HEK293 (cell line): Measurements from ENCODE around the gene SRRM5.

Experiments
- OSR2 ChIP-seq: fragments of 450-650 bp; formaldehyde crosslinking; IDR thresholded peaks from 2 replicates; pipeline ENCODE4 v1.5.1; 2016; ENCODE audit warnings: missing biosample characterization, missing genetic modification characterization
- PRDM2 ChIP-seq: fragments of 450-650 bp; formaldehyde crosslinking; IDR thresholded peaks from 2 replicates; pipeline ENCODE4 v1.5.1; 2016; ENCODE audit warnings: missing biosample characterization, missing genetic modification characterization, borderline replicate concordance
- SCRT2 ChIP-seq: fragments of 450-650 bp; formaldehyde crosslinking; IDR thresholded peaks from 2 replicates; pipeline ENCODE4 v1.5.1; 2016; ENCODE audit warnings: missing biosample characterization, missing genetic modification characterization
- SP7 ChIP-seq: fragments of 450-650 bp; formaldehyde crosslinking; IDR thresholded peaks from 2 replicates; pipeline ENCODE4 v1.5.1; 2016; ENCODE audit warnings: missing biosample characterization, missing genetic modification characterization
- ZFP37 ChIP-seq: fragments of 450-650 bp; formaldehyde crosslinking; IDR thresholded peaks from 2 replicates; pipeline ENCODE4 v1.5.1; 2016; ENCODE audit warnings: missing biosample characterization, missing genetic modification characterization
- ZIC2 ChIP-seq: fragments of 450-650 bp; formaldehyde crosslinking; IDR thresholded peaks from 2 replicates; pipeline ENCODE4 v1.5.1; 2016; ENCODE audit warnings: missing biosample characterization, missing genetic modification characterization
- ZNF148 ChIP-seq: fragments of 450-650 bp; formaldehyde crosslinking; IDR thresholded peaks from 2 replicates; pipeline ENCODE4 v1.5.0; 2017; ENCODE audit warnings: missing biosample characterization, missing genetic modification characterization, borderline replicate concordance
- ZNF175 ChIP-seq: fragments of 450-650 bp; formaldehyde crosslinking; IDR thresholded peaks from 2 replicates; pipeline ENCODE4 v1.5.1; 2016; ENCODE audit warnings: missing biosample characterization, missing genetic modification characterization
- ZNF19 ChIP-seq: fragments of 450-650 bp; formaldehyde crosslinking; IDR thresholded peaks from 2 replicates; pipeline ENCODE4; 2016; ENCODE audit warnings: missing biosample characterization, missing genetic modification characterization, low read depth
- ZNF2 ChIP-seq: fragments of 450-650 bp; formaldehyde crosslinking; IDR thresholded peaks from 2 replicates; pipeline ENCODE4 v1.5.1; 2016; ENCODE audit warnings: missing biosample characterization, missing genetic modification characterization
- ZNF221 ChIP-seq: fragments of 450-650 bp; formaldehyde crosslinking; IDR thresholded peaks from 2 replicates; pipeline ENCODE4 v1.5.1; 2017; ENCODE audit warnings: missing biosample characterization, missing genetic modification characterization, borderline replicate concordance
- ZNF248 ChIP-seq: fragments of 450-650 bp; formaldehyde crosslinking; IDR thresholded peaks from 2 replicates; pipeline ENCODE4 v1.5.1; 2017; ENCODE audit warnings: missing biosample characterization, missing genetic modification characterization
- ZNF280D ChIP-seq: fragments of 450-650 bp; formaldehyde crosslinking; IDR thresholded peaks from 2 replicates; pipeline ENCODE4 v1.5.1; 2016; ENCODE audit warnings: missing biosample characterization, missing genetic modification characterization
- ZNF324 ChIP-seq: fragments of 450-650 bp; formaldehyde crosslinking; IDR thresholded peaks from 2 replicates; pipeline ENCODE4 v1.5.1; 2016; ENCODE audit warnings: missing biosample characterization, missing genetic modification characterization
- ZNF335 ChIP-seq: fragments of 450-650 bp; formaldehyde crosslinking; conservative IDR thresholded peaks from 2 replicates; pipeline ENCODE4 v1.5.1; 2016; ENCODE audit warnings: missing biosample characterization, missing genetic modification characterization
- ZNF501 ChIP-seq: fragments of 450-650 bp; formaldehyde crosslinking; IDR thresholded peaks from 2 replicates; pipeline ENCODE4 v1.5.1; 2016; ENCODE audit warnings: missing biosample characterization, missing genetic modification characterization
- ZNF580 ChIP-seq: fragments of 450-650 bp; formaldehyde crosslinking; IDR thresholded peaks from 2 replicates; pipeline ENCODE4 v1.5.1; 2016; ENCODE audit warnings: missing biosample characterization, missing genetic modification characterization
- ZNF585B ChIP-seq: fragments of 450-650 bp; formaldehyde crosslinking; IDR thresholded peaks from 2 replicates; pipeline ENCODE4 v1.5.1; 2016; ENCODE audit warnings: missing biosample characterization, missing genetic modification characterization
- ZNF600 ChIP-seq: fragments of 450-650 bp; formaldehyde crosslinking; IDR thresholded peaks from 2 replicates; pipeline ENCODE4 v1.5.1; 2016; ENCODE audit warnings: missing biosample characterization, missing genetic modification characterization
- ZNF660 ChIP-seq: fragments of 450-650 bp; IDR thresholded peaks from 2 replicates; pipeline ENCODE4 v1.5.1; 2018; ENCODE audit warnings: missing biosample characterization, mild to moderate bottlenecking, missing genetic modification characterization
- ZNF664 ChIP-seq: fragments of 450-650 bp; formaldehyde crosslinking; IDR thresholded peaks from 2 replicates; pipeline ENCODE4 v1.5.1; 2016; ENCODE audit warnings: missing biosample characterization, missing genetic modification characterization
- ZNF76 ChIP-seq: fragments of 450-650 bp; formaldehyde crosslinking; IDR thresholded peaks from 2 replicates; pipeline ENCODE4; 2016; ENCODE audit warnings: low read depth, missing biosample characterization, missing genetic modification characterization, borderline replicate concordance
- TF ChIP-seq, protein P1 (sequence below): fragments of 450-650 bp; formaldehyde crosslinking; IDR thresholded peaks from 2 replicates; pipeline ENCODE4 v1.5.1; 2016; ENCODE audit warnings: missing biosample characterization, missing genetic modification characterization
- TF ChIP-seq, protein P2 (sequence below): fragments of 450-650 bp; formaldehyde crosslinking; IDR thresholded peaks from 2 replicates; pipeline ENCODE4 v1.5.1; 2016; ENCODE audit warnings: missing biosample characterization, missing genetic modification characterization

Gene SRRM5

DNA sequence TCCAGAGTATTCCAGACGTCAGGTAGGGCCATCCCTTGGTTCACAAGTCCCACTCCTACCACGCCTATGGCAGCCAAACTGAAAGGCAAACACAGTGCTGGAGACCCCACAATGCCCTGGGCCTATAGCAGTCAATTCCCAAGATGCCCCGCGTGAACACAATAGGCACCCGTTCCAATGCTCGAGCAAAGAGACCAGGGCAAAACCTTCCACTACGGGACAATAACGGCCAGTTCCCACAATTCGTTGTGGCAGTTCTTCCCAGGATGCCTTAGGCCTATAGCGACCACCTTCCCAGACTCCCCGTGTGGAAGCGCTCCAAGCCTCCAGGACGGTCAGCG lies 7.0 kb downstream of the SRRM5 start (continued):
- TF ChIP-seq PRDM2 (tag by site-specific recombination) (no peak), ZNF501 (tag by site-specific recombination) (peak; percentile 96), ZIC2 (tag by site-specific recombination) (peak; percentile 64), ZNF19 (no peak), ZNF248 (tag by site-specific recombination) (no peak), SCRT2 (tag by site-specific recombination) (peak; percentile 61), ZNF335 (tag by site-specific recombination) (peak; percentile 98; the same call in 1 of the 2 replicates), ZNF324 (tag by site-specific recombination) (peak; percentile 53; the same call in 1 of the 2 replicates), ZNF2 (peak; percentile 92; the same call in 1 of the 2 replicates), ZNF280D (tag by site-specific recombination) (peak; percentile 87), SP7 (tag by site-specific recombination) (0 out of 2 replicates have a peak, but pooled peaks have one; percentile 30), ZNF664 (0 out of 2 replicates have a peak, but pooled peaks have one; percentile 34), ZNF148 (tag by site-specific recombination) (peak; percentile 7; the same call in 1 of the 2 replicates), ZNF221 (no peak; the same call in 1 of the 2 replicates), ZNF585B (tag by site-specific recombination) (no peak), ZNF76 (tag by site-specific recombination) (peak; percentile 100), ZNF600 (peak; percentile 97), ZNF580 (tag by site-specific recombination) (peak; percentile 68; the same call in 1 of the 2 replicates), ZNF660 (peak; percentile 55; the same call in 1 of the 2 replicates), ZFP37 (tag by site-specific recombination) (peak; percentile 97), OSR2 (tag by site-specific recombination) (no peak), ZNF175 (tag by site-specific recombination) (0 out of 2 replicates have a peak, but pooled peaks have one; percentile 32)
- TF ChIP-seq, protein P1, sequence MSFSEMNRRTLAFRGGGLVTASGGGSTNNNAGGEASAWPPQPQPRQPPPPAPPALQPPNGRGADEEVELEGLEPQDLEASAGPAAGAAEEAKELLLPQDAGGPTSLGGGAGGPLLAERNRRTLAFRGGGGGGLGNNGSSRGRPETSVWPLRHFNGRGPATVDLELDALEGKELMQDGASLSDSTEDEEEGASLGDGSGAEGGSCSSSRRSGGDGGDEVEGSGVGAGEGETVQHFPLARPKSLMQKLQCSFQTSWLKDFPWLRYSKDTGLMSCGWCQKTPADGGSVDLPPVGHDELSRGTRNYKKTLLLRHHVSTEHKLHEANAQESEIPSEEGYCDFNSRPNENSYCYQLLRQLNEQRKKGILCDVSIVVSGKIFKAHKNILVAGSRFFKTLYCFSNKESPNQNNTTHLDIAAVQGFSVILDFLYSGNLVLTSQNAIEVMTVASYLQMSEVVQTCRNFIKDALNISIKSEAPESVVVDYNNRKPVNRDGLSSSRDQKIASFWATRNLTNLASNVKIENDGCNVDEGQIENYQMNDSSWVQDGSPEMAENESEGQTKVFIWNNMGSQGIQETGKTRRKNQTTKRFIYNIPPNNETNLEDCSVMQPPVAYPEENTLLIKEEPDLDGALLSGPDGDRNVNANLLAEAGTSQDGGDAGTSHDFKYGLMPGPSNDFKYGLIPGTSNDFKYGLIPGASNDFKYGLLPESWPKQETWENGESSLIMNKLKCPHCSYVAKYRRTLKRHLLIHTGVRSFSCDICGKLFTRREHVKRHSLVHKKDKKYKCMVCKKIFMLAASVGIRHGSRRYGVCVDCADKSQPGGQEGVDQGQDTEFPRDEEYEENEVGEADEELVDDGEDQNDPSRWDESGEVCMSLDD (tag by site-specific recombination) = peak; percentile 70; the same call in 1 of the 2 replicates
- TF ChIP-seq, protein P2, sequence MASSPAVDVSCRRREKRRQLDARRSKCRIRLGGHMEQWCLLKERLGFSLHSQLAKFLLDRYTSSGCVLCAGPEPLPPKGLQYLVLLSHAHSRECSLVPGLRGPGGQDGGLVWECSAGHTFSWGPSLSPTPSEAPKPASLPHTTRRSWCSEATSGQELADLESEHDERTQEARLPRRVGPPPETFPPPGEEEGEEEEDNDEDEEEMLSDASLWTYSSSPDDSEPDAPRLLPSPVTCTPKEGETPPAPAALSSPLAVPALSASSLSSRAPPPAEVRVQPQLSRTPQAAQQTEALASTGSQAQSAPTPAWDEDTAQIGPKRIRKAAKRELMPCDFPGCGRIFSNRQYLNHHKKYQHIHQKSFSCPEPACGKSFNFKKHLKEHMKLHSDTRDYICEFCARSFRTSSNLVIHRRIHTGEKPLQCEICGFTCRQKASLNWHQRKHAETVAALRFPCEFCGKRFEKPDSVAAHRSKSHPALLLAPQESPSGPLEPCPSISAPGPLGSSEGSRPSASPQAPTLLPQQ (tag by site-specific recombination) = peak; percentile 79; the same call in 1 of the 2 replicates
